CD4-positive, alpha-beta T cell treated with Interleukin-21 for 1 hour (primary cell): ENCODE data around the gene ZBTB7B.
"Not testable (repeated sequence)": the region's sequence is repeated elsewhere in the genome, so short reads cannot be mapped to it uniquely, and the experiment has no call there.

Experiments
- DNase-seq: peaks from one replicate; pipeline ENCODE4 v3.0.0-alpha.2; 2020

ZBTB7B gene

GRCh38 chr1:154969246-154969645, 33.4 kb upstream of the ZBTB7B start:
- DNase-seq, result no peak

GRCh38 chr1:154969860-154970452, 32.6 kb upstream of the ZBTB7B start:
- no peak for DNase-seq

GRCh38 chr1:154970631-154971340, 31.8 kb upstream of the ZBTB7B start, which contains the start of gene SHC1:
TSS of gene SHC1 (minus strand) at chr1:154970747. CDS start at chr1:154970526, 221 bp downstream.
- DNase-seq, result no peak

- DNase-seq, result no peak
Measured at GRCh38 chr1:154971341-154971998, 31.1 kb upstream of the ZBTB7B start.

GRCh38 chr1:154972213-154972516, 30.4 kb upstream of the ZBTB7B start:
- DNase-seq, result no peak

- DNase-seq, result no peak
Measured at GRCh38 chr1:154972517-154973343, 29.9 kb upstream of the ZBTB7B start.

- DNase-seq, result peak; percentile 94
Measured at GRCh38 chr1:154973344-154974101, 29.1 kb upstream of the ZBTB7B start.

GRCh38 chr1:154974102-154974807, 28.3 kb upstream of the ZBTB7B start, which contains the start of gene CKS1B:
TSS of gene CKS1B (plus strand) at chr1:154974681. CDS start at chr1:154974746, 65 bp downstream.
- peak; percentile 100 for DNase-seq

- peak; percentile 95 for DNase-seq
Measured at GRCh38 chr1:154974808-154975408, 27.7 kb upstream of the ZBTB7B start.

GRCh38 chr1:154975409-154976059, 27.1 kb upstream of the ZBTB7B start:
- DNase-seq, result peak; percentile 66

GRCh38 chr1:154977762-154978161, 24.8 kb upstream of the ZBTB7B start:
- not testable (repeated sequence) for DNase-seq

- DNase-seq, result no peak
Measured at GRCh38 chr1:154978360-154978759, 24.2 kb upstream of the ZBTB7B start.

- DNase-seq, result no peak
Measured at GRCh38 chr1:154982341-154982740, 20.3 kb upstream of the ZBTB7B start.

GRCh38 chr1:154982897-154983648, 19.5 kb upstream of the ZBTB7B start, which contains the start of gene FLAD1:
TSS of gene FLAD1 (plus strand) at chr1:154983344. CDS start at chr1:154983695, 351 bp downstream.
- DNase-seq, result peak; percentile 99

GRCh38 chr1:154983776-154984466, 18.7 kb upstream of the ZBTB7B start:
- DNase-seq, result no peak

GRCh38 chr1:154986736-154987135, 15.9 kb upstream of the ZBTB7B start:
- not testable (repeated sequence) for DNase-seq

GRCh38 chr1:154987326-154987725, 15.3 kb upstream of the ZBTB7B start:
- no peak for DNase-seq

- no peak for DNase-seq
Measured at GRCh38 chr1:154988058-154988954, 14.3 kb upstream of the ZBTB7B start.
